ENCODE measurements around the gene EXOC4.

Gene EXOC4

GRCh38 chr7:133999178-133999577 is 746.3 kb downstream of the EXOC4 start:
- no peak for TF ChIP-seq EZH2phosphoT487 (IDR thresholded peaks at IDR 0.05; ENCODE audit: borderline replicate concordance, low read length)
- no peak for TF ChIP-seq CTCF (IDR thresholded peaks at IDR 0.05; ENCODE audit: low read depth, low read length, poor library complexity, severe bottlenecking)
- H3K27ac ChIP-seq (ENCODE audit: low read depth, low read length) = no peak overlapping the region
- no peaks in the 10 kb centered on the region for H3K4me1 ChIP-seq (ENCODE audit: control insufficient read depth, low read length)
- H3K9me2 ChIP-seq (replicated peaks; ENCODE audit: control insufficient read depth, low read length) = no peaks in the 10 kb centered on the region
- no peaks in the 10 kb centered on the region for H3K9me3 ChIP-seq (ENCODE audit: control insufficient read depth, insufficient read depth, low read length)
- H3F3A ChIP-seq (ENCODE audit: control insufficient read depth, insufficient read depth) = no peaks in the 10 kb centered on the region
- no peaks in the 10 kb centered on the region; the same call in 1 of the 2 replicates for H3K36me3 ChIP-seq (ENCODE audit: control insufficient read depth, low read length)
- H3K27me3 ChIP-seq (ENCODE audit: control insufficient read depth, low read length) = no peaks in the 10 kb centered on the region
- H4K20me1 ChIP-seq (ENCODE audit: control insufficient read depth, insufficient read depth, low read depth, low read length) = no peaks in the 10 kb centered on the region
- H3K4me2 ChIP-seq (ENCODE audit: low read length) = no peak overlapping the region
- H3K4me3 ChIP-seq (ENCODE audit: low read length) = no peak overlapping the region
- H3K79me2 ChIP-seq (ENCODE audit: control insufficient read depth, low read length) = no peaks in the 10 kb centered on the region

- no peaks in the 10 kb centered on the region for H3K79me2 ChIP-seq (ENCODE audit: control insufficient read depth, low read length)
- no peaks in the 10 kb centered on the region for H3F3A ChIP-seq (ENCODE audit: control insufficient read depth, insufficient read depth)
- no peaks in the 10 kb centered on the region for H3K9me3 ChIP-seq (ENCODE audit: control insufficient read depth, insufficient read depth, low read length)
- H3K4me3 ChIP-seq (ENCODE audit: low read length) = no peak overlapping the region
- H3K27me3 ChIP-seq (ENCODE audit: control insufficient read depth, low read length) = no peaks in the 10 kb centered on the region
- H3K9me2 ChIP-seq (replicated peaks; ENCODE audit: control insufficient read depth, low read length) = no peaks in the 10 kb centered on the region
- H3K4me1 ChIP-seq (ENCODE audit: control insufficient read depth, low read length) = no peaks in the 10 kb centered on the region
- H3K36me3 ChIP-seq (ENCODE audit: control insufficient read depth, low read length) = no peaks in the 10 kb centered on the region
- H4K20me1 ChIP-seq (ENCODE audit: control insufficient read depth, insufficient read depth, low read depth, low read length) = no peaks in the 10 kb centered on the region
- H3K27ac ChIP-seq (ENCODE audit: low read depth, low read length) = no peak overlapping the region
- TF ChIP-seq EZH2phosphoT487 (IDR thresholded peaks at IDR 0.05; ENCODE audit: borderline replicate concordance, low read length) (no peak), CTCF (IDR thresholded peaks at IDR 0.05; ENCODE audit: low read depth, low read length, poor library complexity, severe bottlenecking) (no peak)
- H3K4me2 ChIP-seq (ENCODE audit: low read length) = no peak overlapping the region
These were observed 752.1 kb downstream of the EXOC4 start for GRCh38 chr7:134004829-134005505.

- no peak overlapping the region for H3K4me2 ChIP-seq (ENCODE audit: low read length)
These were observed 756.6 kb downstream of the EXOC4 start for GRCh38 chr7:134009314-134010110.

More at GRCh38 chr7:134009314-134010110, 756.6 kb downstream of the EXOC4 start:
- Histone ChIP-seq H4K20me1 (ENCODE audit: control insufficient read depth, insufficient read depth, low read depth, low read length) (no peaks in the 10 kb centered on the region), H3K4me3 (ENCODE audit: low read length) (no peak overlapping the region), H3F3A (ENCODE audit: control insufficient read depth, insufficient read depth) (no peaks in the 10 kb centered on the region), H3K4me1 (ENCODE audit: control insufficient read depth, low read length) (no peaks in the 10 kb centered on the region), H3K27ac (ENCODE audit: low read depth, low read length) (no peak overlapping the region), H3K36me3 (ENCODE audit: control insufficient read depth, low read length) (no peaks in the 10 kb centered on the region), H3K9me2 (replicated peaks; ENCODE audit: control insufficient read depth, low read length) (no peaks in the 10 kb centered on the region), H3K9me3 (ENCODE audit: control insufficient read depth, insufficient read depth, low read length) (no peaks in the 10 kb centered on the region), H3K27me3 (ENCODE audit: control insufficient read depth, low read length) (no peaks in the 10 kb centered on the region), H3K79me2 (ENCODE audit: control insufficient read depth, low read length) (no peaks in the 10 kb centered on the region)
- TF ChIP-seq EZH2phosphoT487 (IDR thresholded peaks at IDR 0.05; ENCODE audit: borderline replicate concordance, low read length) (no peak), CTCF (IDR thresholded peaks at IDR 0.05; ENCODE audit: low read depth, low read length, poor library complexity, severe bottlenecking) (no peak)

Measured in DOHH2 (cell line).